ENCODE results near the gene EIF2A.

- TF ChIP-seq, protein P1, sequence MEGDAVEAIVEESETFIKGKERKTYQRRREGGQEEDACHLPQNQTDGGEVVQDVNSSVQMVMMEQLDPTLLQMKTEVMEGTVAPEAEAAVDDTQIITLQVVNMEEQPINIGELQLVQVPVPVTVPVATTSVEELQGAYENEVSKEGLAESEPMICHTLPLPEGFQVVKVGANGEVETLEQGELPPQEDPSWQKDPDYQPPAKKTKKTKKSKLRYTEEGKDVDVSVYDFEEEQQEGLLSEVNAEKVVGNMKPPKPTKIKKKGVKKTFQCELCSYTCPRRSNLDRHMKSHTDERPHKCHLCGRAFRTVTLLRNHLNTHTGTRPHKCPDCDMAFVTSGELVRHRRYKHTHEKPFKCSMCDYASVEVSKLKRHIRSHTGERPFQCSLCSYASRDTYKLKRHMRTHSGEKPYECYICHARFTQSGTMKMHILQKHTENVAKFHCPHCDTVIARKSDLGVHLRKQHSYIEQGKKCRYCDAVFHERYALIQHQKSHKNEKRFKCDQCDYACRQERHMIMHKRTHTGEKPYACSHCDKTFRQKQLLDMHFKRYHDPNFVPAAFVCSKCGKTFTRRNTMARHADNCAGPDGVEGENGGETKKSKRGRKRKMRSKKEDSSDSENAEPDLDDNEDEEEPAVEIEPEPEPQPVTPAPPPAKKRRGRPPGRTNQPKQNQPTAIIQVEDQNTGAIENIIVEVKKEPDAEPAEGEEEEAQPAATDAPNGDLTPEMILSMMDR (IDR thresholded peaks at IDR 0.05), result no peak
- TF ChIP-seq POLR2A (IDR thresholded peaks at IDR 0.05), result no peak
Observed at GRCh38 chr3:150555859-150556436, 9.4 kb downstream of the EIF2A start.
